ENCODE results near the gene ALDH1B1.

DNA sequence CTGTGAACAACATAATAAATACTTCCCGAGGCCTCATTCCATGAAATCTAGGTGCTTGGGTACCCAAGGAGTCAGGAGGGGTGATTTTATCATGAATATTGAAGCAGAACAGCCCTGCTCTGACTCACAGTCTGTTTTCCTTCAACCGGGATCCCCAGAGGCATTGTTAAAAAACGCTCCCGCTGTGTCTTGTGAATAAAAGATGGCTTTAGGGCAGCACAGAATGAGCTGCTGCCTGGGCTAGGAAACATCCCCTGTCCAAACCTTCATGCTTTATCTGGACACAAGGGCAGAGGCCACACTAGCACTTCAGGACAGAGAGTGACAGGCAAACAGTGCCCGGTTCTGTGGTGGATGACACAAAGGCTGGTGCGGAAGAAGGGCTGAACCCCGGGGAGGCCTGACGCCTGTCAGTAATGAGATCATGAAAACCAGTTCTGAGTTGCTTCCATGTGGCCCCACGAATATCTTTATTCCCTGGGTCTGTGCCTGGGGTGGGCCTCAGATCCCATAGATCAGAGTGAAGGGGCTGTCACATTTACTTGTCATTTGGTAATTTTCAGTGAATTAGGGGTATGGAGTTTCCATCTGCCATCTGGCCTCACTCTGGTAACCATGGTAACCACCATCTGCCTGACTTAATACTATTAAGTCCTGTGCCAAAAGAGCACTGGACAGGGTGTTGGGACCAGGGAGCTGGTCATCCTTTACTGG, 29.2 kb downstream of the ALDH1B1 start:
- no peak for TF ChIP-seq POLR2AphosphoS5 (IDR thresholded peaks at IDR 0.05)
- TF ChIP-seq, protein P1, sequence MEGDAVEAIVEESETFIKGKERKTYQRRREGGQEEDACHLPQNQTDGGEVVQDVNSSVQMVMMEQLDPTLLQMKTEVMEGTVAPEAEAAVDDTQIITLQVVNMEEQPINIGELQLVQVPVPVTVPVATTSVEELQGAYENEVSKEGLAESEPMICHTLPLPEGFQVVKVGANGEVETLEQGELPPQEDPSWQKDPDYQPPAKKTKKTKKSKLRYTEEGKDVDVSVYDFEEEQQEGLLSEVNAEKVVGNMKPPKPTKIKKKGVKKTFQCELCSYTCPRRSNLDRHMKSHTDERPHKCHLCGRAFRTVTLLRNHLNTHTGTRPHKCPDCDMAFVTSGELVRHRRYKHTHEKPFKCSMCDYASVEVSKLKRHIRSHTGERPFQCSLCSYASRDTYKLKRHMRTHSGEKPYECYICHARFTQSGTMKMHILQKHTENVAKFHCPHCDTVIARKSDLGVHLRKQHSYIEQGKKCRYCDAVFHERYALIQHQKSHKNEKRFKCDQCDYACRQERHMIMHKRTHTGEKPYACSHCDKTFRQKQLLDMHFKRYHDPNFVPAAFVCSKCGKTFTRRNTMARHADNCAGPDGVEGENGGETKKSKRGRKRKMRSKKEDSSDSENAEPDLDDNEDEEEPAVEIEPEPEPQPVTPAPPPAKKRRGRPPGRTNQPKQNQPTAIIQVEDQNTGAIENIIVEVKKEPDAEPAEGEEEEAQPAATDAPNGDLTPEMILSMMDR (IDR thresholded peaks at IDR 0.05): no peak
- no peak for TF ChIP-seq POLR2A (IDR thresholded peaks at IDR 0.05)

Data from stomach (tissue), 4 donors.